ENCODE data around the gene INPP5D.

DNA sequence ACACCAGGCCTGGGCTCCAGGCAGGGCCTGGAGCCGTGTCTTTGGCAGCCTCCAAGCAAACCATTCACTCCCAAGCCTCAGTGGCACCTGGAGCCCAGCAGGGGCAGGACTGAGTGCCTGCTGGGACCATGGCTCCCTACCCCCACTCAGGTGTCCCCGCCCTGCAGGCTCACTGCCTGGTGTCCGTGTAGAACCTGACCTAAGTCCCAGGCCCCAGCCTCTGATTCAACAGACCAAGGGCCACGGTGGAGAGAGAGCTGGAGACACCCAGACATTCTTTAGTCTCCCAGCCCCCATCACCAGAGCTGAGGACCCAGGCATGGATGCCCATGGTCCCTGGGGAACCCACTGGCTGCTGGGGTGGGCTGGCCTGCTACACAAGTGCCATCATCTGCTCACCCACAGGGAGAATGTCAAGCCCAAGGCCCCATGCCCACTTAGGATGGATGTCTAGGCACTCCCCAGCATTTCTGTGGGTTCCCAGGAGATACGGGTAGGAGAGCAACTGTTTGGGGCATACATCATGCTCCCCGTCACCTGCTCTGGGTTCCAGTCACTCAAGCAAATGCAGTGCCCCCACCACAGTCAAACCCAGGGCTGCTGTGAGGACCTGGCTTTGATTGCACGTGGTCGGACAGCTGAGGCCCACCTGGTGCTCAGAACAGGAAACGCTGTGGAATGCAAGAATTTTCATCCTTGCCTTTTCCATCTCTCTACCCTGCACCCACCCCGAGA, 148.4 kb downstream of the INPP5D start:
- TF ChIP-seq, protein P1, sequence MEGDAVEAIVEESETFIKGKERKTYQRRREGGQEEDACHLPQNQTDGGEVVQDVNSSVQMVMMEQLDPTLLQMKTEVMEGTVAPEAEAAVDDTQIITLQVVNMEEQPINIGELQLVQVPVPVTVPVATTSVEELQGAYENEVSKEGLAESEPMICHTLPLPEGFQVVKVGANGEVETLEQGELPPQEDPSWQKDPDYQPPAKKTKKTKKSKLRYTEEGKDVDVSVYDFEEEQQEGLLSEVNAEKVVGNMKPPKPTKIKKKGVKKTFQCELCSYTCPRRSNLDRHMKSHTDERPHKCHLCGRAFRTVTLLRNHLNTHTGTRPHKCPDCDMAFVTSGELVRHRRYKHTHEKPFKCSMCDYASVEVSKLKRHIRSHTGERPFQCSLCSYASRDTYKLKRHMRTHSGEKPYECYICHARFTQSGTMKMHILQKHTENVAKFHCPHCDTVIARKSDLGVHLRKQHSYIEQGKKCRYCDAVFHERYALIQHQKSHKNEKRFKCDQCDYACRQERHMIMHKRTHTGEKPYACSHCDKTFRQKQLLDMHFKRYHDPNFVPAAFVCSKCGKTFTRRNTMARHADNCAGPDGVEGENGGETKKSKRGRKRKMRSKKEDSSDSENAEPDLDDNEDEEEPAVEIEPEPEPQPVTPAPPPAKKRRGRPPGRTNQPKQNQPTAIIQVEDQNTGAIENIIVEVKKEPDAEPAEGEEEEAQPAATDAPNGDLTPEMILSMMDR (IDR thresholded peaks at IDR 0.05; ENCODE audit: insufficient read depth, low read depth, low read length) = no peak
- no peak for TF ChIP-seq EZH2 (IDR thresholded peaks at IDR 0.05; ENCODE audit: insufficient read depth, low read length)
